Right lobe of liver (tissue), 4 donors: ENCODE measurements around the gene TTC38.

Source experiments
- POLR2A ChIP-seq: fragments of 450-650 bp; IDR thresholded peaks from one replicate; pipeline ENCODE4 v1.6.1; 2017; ENCODE audit warnings: antibody characterized with exemption, mild to moderate bottlenecking
- TF ChIP-seq, protein P1 (sequence below), 4 donors: fragments of 200-600 bp in 3 of 4; fragments of 450-650 bp in 1 of 4; IDR thresholded peaks; one replicate each; pipeline versions ENCODE4 v1.5.1 to v1.8.0; 2016 to 2022; ENCODE audit warnings: antibody characterized with exemption in 4 of 4, mild to moderate bottlenecking in 2 of 4
- donor health status: DM: no; HTN: no; CAD: no.
- donor health status: DM: no; HTN: no; CAD: no.
- donor health status: DM: no; HTN: yes; CAD: no.

DNA sequence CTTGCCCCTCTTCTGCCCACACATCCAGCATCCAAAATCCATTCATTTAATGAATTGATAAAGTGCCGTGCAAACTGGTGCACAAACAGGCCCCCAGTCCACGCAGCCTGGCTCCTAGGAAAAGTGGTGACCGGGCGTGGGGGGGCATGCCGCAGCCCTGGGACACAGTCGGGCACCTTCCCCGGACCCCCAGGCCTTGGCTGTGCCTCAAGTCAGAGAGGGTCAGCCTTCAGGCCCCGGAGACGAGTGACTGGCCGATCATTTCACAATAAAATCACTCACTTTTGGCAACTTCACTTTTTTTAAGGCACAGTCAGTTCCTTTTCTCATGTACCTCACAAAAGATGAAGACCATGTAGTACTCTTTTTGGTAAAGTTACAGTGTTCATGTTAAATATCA, 25.7 kb upstream of the TTC38 start:
- no peak for TF ChIP-seq POLR2A
- TF ChIP-seq, protein P1, sequence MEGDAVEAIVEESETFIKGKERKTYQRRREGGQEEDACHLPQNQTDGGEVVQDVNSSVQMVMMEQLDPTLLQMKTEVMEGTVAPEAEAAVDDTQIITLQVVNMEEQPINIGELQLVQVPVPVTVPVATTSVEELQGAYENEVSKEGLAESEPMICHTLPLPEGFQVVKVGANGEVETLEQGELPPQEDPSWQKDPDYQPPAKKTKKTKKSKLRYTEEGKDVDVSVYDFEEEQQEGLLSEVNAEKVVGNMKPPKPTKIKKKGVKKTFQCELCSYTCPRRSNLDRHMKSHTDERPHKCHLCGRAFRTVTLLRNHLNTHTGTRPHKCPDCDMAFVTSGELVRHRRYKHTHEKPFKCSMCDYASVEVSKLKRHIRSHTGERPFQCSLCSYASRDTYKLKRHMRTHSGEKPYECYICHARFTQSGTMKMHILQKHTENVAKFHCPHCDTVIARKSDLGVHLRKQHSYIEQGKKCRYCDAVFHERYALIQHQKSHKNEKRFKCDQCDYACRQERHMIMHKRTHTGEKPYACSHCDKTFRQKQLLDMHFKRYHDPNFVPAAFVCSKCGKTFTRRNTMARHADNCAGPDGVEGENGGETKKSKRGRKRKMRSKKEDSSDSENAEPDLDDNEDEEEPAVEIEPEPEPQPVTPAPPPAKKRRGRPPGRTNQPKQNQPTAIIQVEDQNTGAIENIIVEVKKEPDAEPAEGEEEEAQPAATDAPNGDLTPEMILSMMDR (IDR thresholded peaks at IDR 0.05) = no peak
